Measurements from ENCODE around the gene KIF3B.
"Not testable (repeated sequence)": the region's sequence is repeated elsewhere in the genome, so short reads cannot be mapped to it uniquely, and the experiment has no call there.

The KIF3B gene

GRCh38 chr20:32271620-32272019 lies 5.8 kb upstream of the KIF3B start:
- no peak overlapping the region for H3K4me3 ChIP-seq (replicated peaks; ENCODE audit: low read depth, low read length)
- TF ChIP-seq CTCF (IDR thresholded peaks at IDR 0.05; ENCODE audit: low read depth, low read length, missing control alignments): no peak
- DNase-seq (ENCODE audit: extremely low read depth, low read depth): no peak

GRCh38 chr20:32274359-32274758 lies 3.1 kb upstream of the KIF3B start:
- TF ChIP-seq CTCF (IDR thresholded peaks at IDR 0.05; ENCODE audit: low read depth, low read length, missing control alignments): no peak
- no peak for DNase-seq (ENCODE audit: extremely low read depth, low read depth)
- no peak overlapping the region for H3K4me3 ChIP-seq (replicated peaks; ENCODE audit: low read depth, low read length)

GRCh38 chr20:32275163-32275562 lies 2.3 kb upstream of the KIF3B start:
- not testable (repeated sequence) for DNase-seq (ENCODE audit: extremely low read depth, low read depth); H3K4me3 ChIP-seq (replicated peaks; ENCODE audit: low read depth, low read length)

GRCh38 chr20:32278199-32278643 lies 770 bp downstream of the KIF3B start:
- no peak for DNase-seq (ENCODE audit: extremely low read depth, low read depth)
- no peak for TF ChIP-seq CTCF (IDR thresholded peaks at IDR 0.05; ENCODE audit: low read depth, low read length, missing control alignments)
- H3K4me3 ChIP-seq (replicated peaks; ENCODE audit: low read depth, low read length): peak overlapping the region; percentile 88

- H3K4me3 ChIP-seq (replicated peaks; ENCODE audit: low read depth, low read length): no peak overlapping the region
- DNase-seq (ENCODE audit: extremely low read depth, low read depth): no peak
Observed at GRCh38 chr20:32281711-32282110, 4.3 kb downstream of the KIF3B start.

GRCh38 chr20:32282461-32282860 lies 5.0 kb downstream of the KIF3B start:
- H3K4me3 ChIP-seq (replicated peaks; ENCODE audit: low read depth, low read length): no peak overlapping the region
- DNase-seq (ENCODE audit: extremely low read depth, low read depth): no peak
- no peak for TF ChIP-seq CTCF (IDR thresholded peaks at IDR 0.05; ENCODE audit: low read depth, low read length, missing control alignments)

More at GRCh38 chr20:32281711-32282110, 4.3 kb downstream of the KIF3B start:
- TF ChIP-seq CTCF (IDR thresholded peaks at IDR 0.05; ENCODE audit: low read depth, low read length, missing control alignments): no peak

GRCh38 chr20:32285082-32285620 lies 7.7 kb downstream of the KIF3B start:
- H3K4me3 ChIP-seq (replicated peaks; ENCODE audit: low read depth, low read length): no peak overlapping the region
- no peak for DNase-seq (ENCODE audit: extremely low read depth, low read depth)
- TF ChIP-seq CTCF (IDR thresholded peaks at IDR 0.05; ENCODE audit: low read depth, low read length, missing control alignments): no peak
